ENCODE results near the gene TRAPPC10.
"Not testable (repeated sequence)": the region's sequence is repeated elsewhere in the genome, so short reads cannot be mapped to it uniquely, and the experiment has no call there.

Gene TRAPPC10

GRCh38 chr21:44098964-44099363 is 86.9 kb downstream of the TRAPPC10 start:
- DNase-seq: not testable (repeated sequence)

GRCh38 chr21:44107026-44107501 is 95.0 kb downstream of the TRAPPC10 start, which contains the start of gene PWP2:
PWP2 (plus strand) TSS chr21:44107399; CDS start chr21:44107417, 18 bp downstream.
- not testable (repeated sequence) for DNase-seq

- DNase-seq: not testable (repeated sequence)
These were observed 95.5 kb downstream of the TRAPPC10 start for GRCh38 chr21:44107589-44107988.

GRCh38 chr21:44113702-44114371 is 101.7 kb downstream of the TRAPPC10 start:
- DNase-seq: not testable (repeated sequence)

- not testable (repeated sequence) for DNase-seq
These were observed 110.0 kb downstream of the TRAPPC10 start for GRCh38 chr21:44122131-44122530.

- DNase-seq: not testable (repeated sequence)
These were observed 115.7 kb downstream of the TRAPPC10 start for GRCh38 chr21:44127827-44128226.

- not testable (repeated sequence) for DNase-seq
These were observed 121.6 kb downstream of the TRAPPC10 start for GRCh38 chr21:44133715-44134057.

- not testable (repeated sequence) for DNase-seq
These were observed 122.6 kb downstream of the TRAPPC10 start for GRCh38 chr21:44134732-44135131.

GRCh38 chr21:44138039-44138438 is 125.9 kb downstream of the TRAPPC10 start:
- DNase-seq: not testable (repeated sequence)

GRCh38 chr21:44139787-44140551 is 127.9 kb downstream of the TRAPPC10 start:
- DNase-seq: not testable (repeated sequence)

- DNase-seq: not testable (repeated sequence)
These were observed 128.4 kb downstream of the TRAPPC10 start for GRCh38 chr21:44140552-44140932.

- DNase-seq: not testable (repeated sequence)
These were observed 130.4 kb downstream of the TRAPPC10 start for GRCh38 chr21:44142470-44142869.

- not testable (repeated sequence) for DNase-seq
These were observed 131.3 kb downstream of the TRAPPC10 start for GRCh38 chr21:44143380-44143779.

- DNase-seq: not testable (repeated sequence)
These were observed 131.9 kb downstream of the TRAPPC10 start for GRCh38 chr21:44143996-44144395.

GRCh38 chr21:44144784-44145602 is 132.9 kb downstream of the TRAPPC10 start:
- DNase-seq: not testable (repeated sequence)

- DNase-seq: not testable (repeated sequence)
These were observed 133.5 kb downstream of the TRAPPC10 start for GRCh38 chr21:44145616-44146015.

GRCh38 chr21:44147108-44147507 is 135.0 kb downstream of the TRAPPC10 start:
- not testable (repeated sequence) for DNase-seq

GRCh38 chr21:44150255-44150654 is 138.1 kb downstream of the TRAPPC10 start:
- DNase-seq: not testable (repeated sequence)

GRCh38 chr21:44153214-44153888 is 141.2 kb downstream of the TRAPPC10 start:
- DNase-seq: not testable (repeated sequence)

- not testable (repeated sequence) for DNase-seq
These were observed 141.8 kb downstream of the TRAPPC10 start for GRCh38 chr21:44153889-44154228.

GRCh38 chr21:44154816-44155230 is 142.7 kb downstream of the TRAPPC10 start:
- DNase-seq: not testable (repeated sequence)

- DNase-seq: not testable (repeated sequence)
These were observed 143.3 kb downstream of the TRAPPC10 start for GRCh38 chr21:44155231-44155993.
